ENCODE data around the gene TMED6.
A peak's percentile ranks its signal among the peaks of the same experiment; 100 is the strongest.
"Not testable (repeated sequence)": the region's sequence is repeated elsewhere in the genome, so short reads cannot be mapped to it uniquely, and the experiment has no call there.

TMED6 gene

GRCh38 chr16:69360070-69360469, 8.5 kb upstream of the TMED6 start:
- not testable (repeated sequence) for DNase-seq

- DNase-seq, result no peak
Measured at GRCh38 chr16:69350536-69351133, 951 bp downstream of the TMED6 start.

DNA sequence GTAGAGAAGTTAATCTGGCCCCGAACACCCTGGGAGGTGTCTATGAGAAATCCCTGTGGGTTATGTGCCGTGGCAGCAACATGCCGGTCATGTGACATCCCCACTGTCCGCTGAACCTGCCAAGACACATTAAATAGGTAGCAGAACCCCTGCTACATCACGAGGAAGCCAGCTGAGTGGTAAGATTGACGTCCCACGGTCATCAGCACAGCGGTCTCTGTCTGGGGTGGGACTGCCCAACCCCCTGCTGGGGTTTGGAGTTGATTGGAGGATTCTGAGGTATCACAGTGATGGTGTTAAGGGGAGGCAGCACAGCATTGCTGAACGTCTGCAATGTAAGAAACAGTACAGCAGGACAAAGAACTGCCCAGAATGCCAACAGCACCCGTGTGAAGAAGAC, 2.0 kb downstream of the TMED6 start:
- no peak for DNase-seq

DNA sequence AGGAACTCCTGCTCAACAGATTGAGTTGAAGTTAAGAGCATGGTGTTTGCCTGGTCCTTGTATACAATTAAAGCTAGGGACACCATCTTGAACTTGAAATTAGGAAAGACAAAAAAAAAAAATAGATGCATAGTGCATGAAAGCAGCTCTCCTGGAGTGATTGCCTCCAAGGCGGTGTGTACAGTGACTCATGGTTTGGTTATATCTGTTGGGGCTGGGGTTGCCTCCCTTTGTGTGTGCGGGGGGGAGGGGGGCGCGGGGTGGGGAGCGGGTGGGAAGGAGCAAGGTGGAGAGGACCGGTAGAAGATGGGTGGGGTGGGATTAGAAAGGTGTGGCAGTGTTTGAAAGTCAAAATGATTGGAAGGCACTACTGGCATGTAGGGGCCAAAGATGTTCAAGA, 3.4 kb downstream of the TMED6 start:
- DNase-seq, result no peak

- no peak for DNase-seq
Measured at GRCh38 chr16:69346683-69347082, 4.9 kb downstream of the TMED6 start.

- DNase-seq, result no peak
Measured at GRCh38 chr16:69345923-69346322, 5.7 kb downstream of the TMED6 start.

DNA sequence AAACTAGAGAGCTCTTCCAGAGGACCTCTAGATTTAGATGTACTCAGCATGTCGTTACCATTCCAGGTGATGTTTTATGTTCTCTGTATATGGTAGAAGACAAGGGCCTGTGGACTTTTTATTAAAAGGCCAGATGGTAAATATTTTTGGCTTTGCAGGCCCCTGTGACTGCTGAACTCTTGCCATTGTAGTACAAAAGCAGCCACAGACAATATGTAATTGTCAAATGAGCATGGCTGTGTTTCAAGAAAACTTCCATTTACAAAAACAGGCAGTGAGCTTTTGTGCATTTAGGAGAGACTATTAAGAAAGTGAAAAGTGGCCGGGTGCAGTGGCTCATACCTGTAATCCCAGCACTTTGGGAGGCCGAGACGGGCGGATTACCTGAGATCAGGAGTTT, 7.4 kb downstream of the TMED6 start:
- DNase-seq, result no peak

DNA sequence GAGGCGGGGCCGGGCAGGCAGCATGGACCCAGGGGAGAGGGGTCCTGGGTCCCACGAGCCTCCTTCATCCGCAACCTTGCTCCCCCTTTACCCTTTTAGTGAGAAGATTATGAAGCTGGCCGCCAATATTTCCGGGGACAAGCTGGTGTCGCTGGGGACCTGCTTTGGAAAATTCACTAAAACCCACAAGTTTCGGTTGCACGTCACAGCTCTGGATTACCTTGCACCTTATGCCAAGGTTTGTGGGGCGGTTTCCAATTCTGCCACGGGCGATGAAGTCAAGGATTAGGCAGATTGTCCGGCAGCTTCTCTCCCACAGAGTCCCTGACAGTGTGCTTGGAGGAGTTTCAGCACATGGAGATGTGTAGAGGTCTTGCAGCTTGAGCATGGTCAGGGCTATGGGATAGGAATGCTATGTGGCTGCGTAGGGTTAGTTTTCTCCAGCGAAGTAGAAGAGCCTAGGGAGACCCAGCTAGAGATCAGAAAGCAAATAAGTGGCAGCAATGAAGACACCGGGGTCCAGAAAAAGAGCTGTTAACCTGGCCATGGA, 11.4 kb downstream of the TMED6 start:
- no peak for DNase-seq

GRCh38 chr16:69339289-69340094, 12.1 kb downstream of the TMED6 start, which contains the start of the genes COG8 and NIP7:
COG8 (minus strand) TSS chr16:69339564; CDS start chr16:69339552, 12 bp downstream.
NIP7 (plus strand) TSS chr16:69339772; CDS start chr16:69339830, 58 bp downstream.
- peak; percentile 30 to 97 (median 91) for DNase-seq

- peak in 3 of 51 donors; percentile 53 to 67 (median 53) for DNase-seq
Measured at GRCh38 chr16:69338557-69339288, 12.9 kb downstream of the TMED6 start.

DNA sequence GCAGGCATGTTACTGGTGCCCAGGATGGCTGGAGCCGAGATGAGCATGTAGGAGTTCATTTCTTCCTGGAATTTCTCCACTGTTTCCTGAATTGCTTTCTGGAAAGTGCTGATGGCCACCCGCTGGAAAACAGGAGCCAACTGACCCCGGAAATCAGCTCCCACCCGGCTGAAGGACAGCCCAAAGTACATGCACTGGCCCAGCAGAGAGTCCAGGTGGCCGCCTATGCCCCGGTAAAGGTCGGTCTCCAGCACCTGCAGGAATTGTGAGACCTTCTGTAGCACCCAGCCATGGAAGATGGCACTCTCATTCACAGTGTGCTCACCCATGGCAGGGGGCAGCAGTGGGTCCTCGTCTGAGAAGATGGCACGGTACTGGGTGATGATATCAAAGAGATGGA, 16.9 kb downstream of the TMED6 start:
- no peak for DNase-seq

DNA sequence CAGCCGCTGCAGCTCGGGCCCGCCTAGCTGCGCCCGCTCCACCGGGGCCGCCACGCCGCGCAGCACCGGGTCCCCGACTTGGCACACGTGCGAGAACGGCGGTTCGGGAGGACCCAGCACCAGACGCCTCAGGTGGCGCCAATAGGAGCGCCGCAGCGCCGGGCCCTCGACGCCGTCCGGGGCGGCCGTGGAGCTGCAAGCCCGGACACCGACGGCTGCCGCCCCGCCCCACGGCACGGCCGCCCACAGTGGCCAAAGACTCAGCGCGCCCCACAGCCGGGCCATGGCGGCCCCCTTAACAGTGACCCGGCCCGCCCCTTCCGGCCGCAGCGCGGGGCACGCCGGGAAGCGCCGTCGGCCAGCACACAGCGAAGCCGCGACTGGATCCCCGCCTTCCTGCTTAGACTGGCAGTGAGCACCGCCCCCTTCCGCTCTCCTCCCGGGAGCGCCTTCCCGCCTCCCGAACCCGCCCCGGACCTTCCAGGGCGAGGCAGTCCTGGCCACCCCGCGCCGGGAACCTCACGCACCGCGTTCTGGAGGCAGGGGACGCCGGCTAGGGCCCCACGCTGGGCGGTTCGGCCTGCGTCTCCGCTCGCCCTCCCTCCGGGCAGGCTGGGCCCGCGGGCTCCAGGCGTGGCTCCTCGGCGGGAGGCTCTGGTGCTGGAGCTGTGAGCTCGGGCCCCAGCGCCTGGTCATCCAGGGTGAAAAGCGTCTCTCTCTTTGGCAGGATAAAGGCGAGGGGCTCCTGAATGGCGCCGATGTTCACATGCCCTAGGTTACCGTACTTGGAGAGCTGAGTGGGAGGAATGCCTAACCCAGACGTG, 21.1 kb downstream of the TMED6 start, which contains the start of gene PDF:
TSS of gene PDF (minus strand) at position 303 of the 824 bp plus-strand sequence. CDS start at position 285, 18 bp downstream.
- peak; percentile 67 to 95 (median 90) for DNase-seq

DNA sequence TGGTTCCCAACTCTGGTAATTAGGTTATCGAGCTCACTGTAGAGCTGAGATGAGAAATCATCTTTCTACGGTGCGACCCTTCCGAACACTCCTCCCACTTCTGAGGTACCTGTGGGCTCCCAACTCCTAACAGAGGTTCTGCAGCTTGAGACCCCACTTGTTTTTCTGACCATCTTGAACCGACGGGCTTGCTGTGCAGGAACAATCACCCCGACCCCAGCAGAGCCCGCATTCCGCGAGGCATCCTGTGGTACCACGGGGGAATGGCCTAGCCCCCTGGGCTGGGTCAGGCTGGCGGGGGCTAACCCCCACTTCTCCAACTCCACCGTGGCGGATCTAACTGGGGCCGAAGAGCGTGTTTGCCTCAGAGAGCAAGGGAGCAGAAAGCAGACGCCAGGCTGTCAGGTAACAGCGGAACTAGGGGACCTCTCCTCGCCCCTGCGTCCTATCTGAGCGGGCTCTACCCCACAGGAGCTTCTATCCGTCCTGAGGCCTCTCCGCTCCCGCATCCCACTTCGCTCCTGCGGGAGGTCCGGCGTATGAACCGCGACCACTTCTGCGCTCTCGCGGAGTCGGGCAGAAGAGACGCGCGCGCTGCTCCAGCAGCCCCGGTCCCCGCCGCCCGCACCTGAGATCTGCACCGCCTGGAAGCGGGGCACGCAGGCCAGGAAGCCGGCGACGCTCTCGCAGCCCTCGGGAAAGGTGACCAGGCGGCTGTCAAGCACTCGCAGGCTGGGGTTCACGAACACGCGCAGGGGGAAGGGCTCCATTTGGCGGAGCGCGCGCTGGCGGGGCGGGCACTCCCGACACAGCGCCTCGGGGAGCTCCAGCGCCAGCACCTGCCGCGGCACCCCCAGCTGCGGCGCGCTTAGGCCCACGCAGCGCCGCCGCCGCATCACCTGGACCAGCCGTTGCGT, 22.0 kb downstream of the TMED6 start:
- DNase-seq, result peak in 10 of 51 donors; percentile 25 to 62 (median 48)

DNA sequence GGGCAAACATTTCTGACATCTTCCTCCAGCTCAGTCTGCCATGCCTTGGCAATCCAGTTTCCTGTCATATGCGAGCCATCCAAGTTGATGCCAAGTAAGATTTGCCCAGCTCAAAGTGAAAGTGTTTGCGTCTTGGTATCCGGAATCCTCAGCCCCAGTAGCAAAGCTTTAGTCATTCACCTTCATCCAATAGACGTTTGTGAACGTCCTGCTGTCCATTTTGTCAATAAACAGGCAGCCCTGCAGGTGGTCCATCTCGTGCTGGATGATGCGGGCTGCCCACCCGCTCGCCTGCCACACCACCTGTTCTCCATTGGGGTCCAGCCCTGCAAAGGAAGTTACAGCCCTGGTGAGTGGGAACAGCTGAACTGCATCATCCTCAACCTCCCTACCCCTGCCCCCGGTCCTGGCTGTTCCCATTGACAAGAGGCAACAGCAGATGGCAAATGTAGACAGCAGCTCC, 22.7 kb downstream of the TMED6 start:
- DNase-seq, result peak in 1 of 51 donors; percentile 22

DNA sequence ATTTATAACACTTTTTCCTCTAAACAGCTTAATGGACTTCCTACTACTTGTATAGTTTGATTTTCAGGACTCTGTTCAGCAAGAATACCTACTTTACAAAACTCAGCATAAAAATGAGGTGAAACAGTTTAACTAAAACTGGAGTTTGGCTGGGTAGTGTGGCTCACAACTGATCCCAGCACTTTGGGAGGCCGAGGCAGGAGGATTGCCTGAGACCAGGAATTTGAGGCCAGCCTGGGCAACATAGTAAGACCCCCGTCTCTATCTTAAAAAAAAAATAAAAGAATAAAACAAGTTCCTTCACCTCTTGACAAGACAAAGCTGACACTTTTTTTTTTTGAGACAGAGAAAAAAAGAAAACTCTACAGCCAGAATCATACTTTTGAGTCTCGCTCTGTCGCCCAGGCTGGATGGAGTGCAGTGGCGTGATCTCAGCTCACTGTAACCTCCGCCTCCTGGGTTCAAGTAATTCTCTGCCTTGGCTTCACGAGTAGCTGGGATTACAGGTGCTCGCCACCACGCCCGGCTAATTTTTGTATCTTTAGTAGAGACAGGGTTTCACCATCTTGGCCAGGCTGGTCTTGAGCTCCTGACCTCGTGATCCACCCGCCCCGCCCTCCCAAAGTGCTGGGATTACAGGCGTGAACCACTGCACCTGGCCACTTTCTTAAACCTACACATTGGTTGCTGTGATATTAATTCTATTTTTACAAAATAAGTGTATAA, 23.8 kb downstream of the TMED6 start:
- DNase-seq, result no peak

GRCh38 chr16:69326172-69326873, 25.3 kb downstream of the TMED6 start:
- no peak for DNase-seq

DNA sequence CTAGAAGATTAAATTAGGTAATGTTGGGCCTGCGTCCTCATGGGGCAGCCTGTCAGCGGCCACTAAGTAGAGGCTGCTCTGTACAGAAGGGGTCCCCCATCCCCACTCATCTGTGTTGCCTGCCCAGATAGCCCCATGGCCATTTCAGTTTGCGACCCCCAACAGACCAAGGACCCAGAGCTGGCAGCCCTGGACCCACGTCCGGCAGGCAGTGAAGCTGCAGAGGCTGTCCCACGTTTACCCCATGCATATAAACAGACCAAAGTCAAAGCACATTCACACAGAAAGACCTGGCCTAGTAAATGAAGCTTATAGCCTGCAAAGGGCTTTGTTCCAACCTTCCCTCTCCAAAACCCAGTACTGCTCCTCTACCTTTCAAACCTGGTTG, 25.8 kb downstream of the TMED6 start:
- DNase-seq, result no peak

DNA sequence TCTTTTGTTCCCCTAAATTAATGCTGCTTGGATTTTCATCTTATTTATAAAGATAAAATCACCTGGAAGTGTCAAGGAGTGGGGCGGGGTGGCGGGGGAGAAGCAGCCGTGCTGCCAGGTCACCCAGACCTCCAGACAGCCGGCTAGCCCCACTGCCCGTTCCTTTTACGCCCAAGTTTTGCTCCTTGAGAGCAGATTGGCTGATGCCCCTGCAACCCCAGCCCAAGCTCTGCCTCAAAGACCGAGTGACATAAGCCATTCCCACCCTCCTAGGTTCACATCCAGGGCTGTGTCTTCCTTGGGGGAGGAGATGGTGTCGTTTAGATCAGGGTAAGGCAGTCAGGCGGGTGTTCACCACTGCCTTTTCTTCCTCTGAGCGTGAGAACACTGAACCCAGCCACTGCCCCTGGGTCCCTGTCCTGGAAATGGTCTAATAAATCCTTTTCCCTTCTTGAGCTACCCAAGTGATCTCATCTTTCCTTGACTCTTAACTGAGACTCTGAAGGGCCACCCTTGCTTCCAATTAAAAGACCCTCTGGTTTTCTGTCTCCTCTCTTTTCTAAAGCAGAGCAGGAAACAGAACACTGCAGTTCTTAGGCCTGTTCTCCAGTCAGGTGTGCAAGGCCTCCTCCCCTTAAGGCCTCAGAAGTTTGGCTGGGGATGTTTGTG, 26.9 kb downstream of the TMED6 start:
- DNase-seq, result no peak
